Thoracic aorta (tissue), 2 donors: Measurements from ENCODE around the gene TP53I13. TPM values are rescaled to one million over a fixed set of nuclear protein-coding genes. Genes with fewer than 3 reads are reported as not detected.
A peak's percentile ranks its signal among the peaks of the same experiment; 100 is the strongest.

ENCODE experiments used
- ATAC-seq: fragments of 150-250 bp; one replicate; pipeline ENCODE4 v1.8.0; 2017; ENCODE audit warnings: low read depth; ENCODE audit not compliant: insufficient number of reproducible peaks, low FRiP score
- DNase-seq: peaks from one replicate; pipeline ENCODE4 v3.0.0-alpha.2; 2020; ENCODE audit warnings: low spot score
- H3K27ac ChIP-seq, 2 donors: fragments of 200-600 bp; sonication (generic); 1 replicate in 1 of 2; 2 replicates in 1 of 2; pipeline ENCODE4 v1.5.1; 2016; ENCODE audit warnings: mild to moderate bottlenecking in 2 of 2, moderate library complexity in 2 of 2
- H3K27me3 ChIP-seq: fragments of 200-600 bp; sonication (generic); replicated peaks from 2 replicates; pipeline ENCODE4 v1.6.0; 2016; ENCODE audit warnings: mild to moderate bottlenecking; ENCODE audit not compliant: insufficient read depth
- H3K36me3 ChIP-seq: fragments of 200-600 bp; sonication (generic); one replicate; pipeline ENCODE4 v1.5.1; 2016
- H3K4me1 ChIP-seq, 2 donors: fragments of 200-600 bp; sonication (generic); 1 replicate in 1 of 2; 2 replicates in 1 of 2; pipeline versions ENCODE4 v1.5.1 to v1.6.0; 2016; ENCODE audit warnings: low read depth in 2 of 2, mild to moderate bottlenecking in 1 of 2; ENCODE audit not compliant: control insufficient read depth in 1 of 2
- H3K4me3 ChIP-seq: fragments of 200-600 bp; sonication (generic); 2 replicates; pipeline ENCODE4 v1.5.1; 2016; ENCODE audit warnings: mild to moderate bottlenecking
- H3K9me3 ChIP-seq: fragments of 200-600 bp; sonication (generic); 2 replicates; pipeline ENCODE4 v1.5.1; 2016
- CTCF ChIP-seq: fragments of 200-600 bp; sonication (generic); IDR thresholded peaks from one replicate; pipeline ENCODE4 v1.5.1; 2019; ENCODE audit warnings: antibody characterized with exemption
- total RNA-seq, 2 donors: library from RNA; depleted of rRNA; stranded (reverse); fragments of >200 nt; gene quantifications; one replicate each; pipeline versions ENCODE4 v1.1.0 to v1.2.3, GENCODE V29; 2016

TP53I13 gene
- total RNA-seq, 2 donors from 2014 or later = 54.4 to 92.6 TPM

- H3K9me3 ChIP-seq = no peaks in the 10 kb centered on the region
- no peak for TF ChIP-seq CTCF
- no peaks in the 10 kb centered on the region for H3K27me3 ChIP-seq
- DNase-seq = no peak
- peak overlapping the region; percentile 70 for H3K4me3 ChIP-seq
- no peak for ATAC-seq
- H3K36me3 ChIP-seq = no peaks in the 10 kb centered on the region
- H3K27ac ChIP-seq = no peak overlapping the region
- peaks cover 38 to 88% of the 10 kb centered on the region in 2 donors for H3K4me1 ChIP-seq
These were observed 50.0 kb downstream of the TP53I13 start for GRCh38 chr17:29618272-29619065.

GRCh38 chr17:29619251-29619650 is 50.8 kb downstream of the TP53I13 start:
- no peak overlapping the region for H3K4me3 ChIP-seq
- no peak overlapping the region for H3K27ac ChIP-seq
- DNase-seq (no peak), ATAC-seq (no peak)
- H3K36me3 ChIP-seq = no peaks in the 10 kb centered on the region
- H3K4me1 ChIP-seq = peaks cover 31 to 81% of the 10 kb centered on the region in 2 donors
- H3K27me3 ChIP-seq = no peaks in the 10 kb centered on the region
- no peaks in the 10 kb centered on the region for H3K9me3 ChIP-seq
- TF ChIP-seq CTCF = peak; percentile 21

- no peak for DNase-seq
- TF ChIP-seq CTCF = no peak
- ATAC-seq = no peak
These were observed 51.8 kb downstream of the TP53I13 start for GRCh38 chr17:29620271-29620670.

GRCh38 chr17:29620779-29621500 is 52.4 kb downstream of the TP53I13 start:
- ATAC-seq = no peak
- no peak overlapping the region for H3K27ac ChIP-seq
- peaks cover 21 to 64% of the 10 kb centered on the region in 2 donors for H3K4me1 ChIP-seq
- no peak for DNase-seq
- H3K27me3 ChIP-seq = no peaks in the 10 kb centered on the region
- H3K36me3 ChIP-seq = no peaks in the 10 kb centered on the region
- H3K4me3 ChIP-seq = no peak overlapping the region
- no peak for TF ChIP-seq CTCF
- H3K9me3 ChIP-seq = no peaks in the 10 kb centered on the region

More at GRCh38 chr17:29620271-29620670, 51.8 kb downstream of the TP53I13 start:
- H3K27ac ChIP-seq = no peak overlapping the region
- no peaks in the 10 kb centered on the region for H3K27me3 ChIP-seq
- H3K36me3 ChIP-seq = no peaks in the 10 kb centered on the region
- peaks cover 25 to 70% of the 10 kb centered on the region in 2 donors for H3K4me1 ChIP-seq
- H3K4me3 ChIP-seq = no peak overlapping the region
- H3K9me3 ChIP-seq = no peaks in the 10 kb centered on the region

- Histone ChIP-seq H3K27me3 (no peaks in the 10 kb centered on the region), H3K9me3 (no peaks in the 10 kb centered on the region), H3K4me1 (peaks cover 13 to 55% of the 10 kb centered on the region in 2 donors), H3K36me3 (no peaks in the 10 kb centered on the region), H3K4me3 (peak overlapping the region; percentile 91), H3K27ac (peak overlapping the region; percentile 56 to 63)
- DNase-seq (no peak), ATAC-seq (no peak)
- TF ChIP-seq CTCF = no peak
These were observed 53.3 kb downstream of the TP53I13 start for GRCh38 chr17:29621751-29622194.
